CD4-positive, alpha-beta T cell treated with Interleukin-10 for 1 hour (primary cell): ENCODE results near the gene PCDH9.

Source experiments
- DNase-seq: peaks from one replicate; pipeline ENCODE4 v3.0.0-alpha.2; 2020

The PCDH9 gene

DNA sequence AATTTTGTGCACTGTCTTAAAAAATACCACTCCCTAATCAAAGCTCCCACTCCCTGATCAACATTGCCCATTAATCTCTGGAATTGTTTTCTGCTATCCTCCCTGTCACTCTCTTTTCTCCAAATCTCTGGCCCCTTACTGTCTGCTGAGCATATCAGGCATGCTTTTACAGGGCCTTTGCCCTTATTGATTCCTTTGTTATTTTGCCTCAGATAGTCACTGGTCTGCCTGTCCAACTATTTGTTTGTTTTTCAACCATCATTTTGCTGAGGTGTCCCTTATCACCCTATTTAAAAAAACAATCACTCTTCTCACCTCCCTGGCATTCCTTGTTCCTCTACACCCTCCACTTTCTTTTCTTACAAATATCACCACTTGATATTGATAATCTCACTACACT, 153.0 kb downstream of the PCDH9 start:
- no peak for DNase-seq

DNA sequence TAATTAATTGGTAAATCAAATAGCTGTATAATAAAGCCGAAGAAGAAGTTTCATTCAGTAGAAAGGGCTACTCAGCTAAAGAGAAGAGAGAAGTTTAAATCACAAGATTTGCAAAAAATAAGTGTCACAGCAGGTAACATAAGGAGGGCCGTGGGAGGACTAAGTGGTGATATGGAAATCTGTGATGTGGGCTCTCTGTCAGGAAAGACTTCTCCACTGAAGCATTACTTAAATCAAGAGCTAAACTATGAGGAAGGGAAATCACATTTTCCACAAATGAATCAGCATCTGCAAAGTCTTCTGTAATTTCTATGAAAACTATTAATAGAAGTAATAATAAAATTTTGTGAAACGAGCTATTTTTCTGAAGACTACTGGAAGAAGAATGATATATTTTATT, 153.8 kb downstream of the PCDH9 start:
- no peak for DNase-seq

DNA sequence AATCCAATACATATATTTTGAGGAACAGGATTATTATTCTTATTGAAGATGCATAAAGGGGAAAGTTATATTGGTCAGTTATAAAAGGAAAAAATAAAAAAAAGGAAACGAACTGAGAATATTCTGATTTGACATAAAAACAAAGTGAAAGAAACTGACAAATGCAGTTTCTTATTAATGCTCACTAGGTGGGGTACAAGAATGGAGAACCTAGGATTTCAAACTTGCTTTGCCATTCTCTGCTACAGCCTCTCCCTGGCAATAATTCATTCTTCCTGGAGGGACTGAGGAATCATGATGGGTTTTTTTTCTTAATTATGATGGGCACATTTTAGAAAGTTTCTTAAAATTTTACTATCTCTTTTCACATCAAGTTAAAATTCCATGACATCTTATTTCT, 154.9 kb downstream of the PCDH9 start:
- no peak for DNase-seq

DNA sequence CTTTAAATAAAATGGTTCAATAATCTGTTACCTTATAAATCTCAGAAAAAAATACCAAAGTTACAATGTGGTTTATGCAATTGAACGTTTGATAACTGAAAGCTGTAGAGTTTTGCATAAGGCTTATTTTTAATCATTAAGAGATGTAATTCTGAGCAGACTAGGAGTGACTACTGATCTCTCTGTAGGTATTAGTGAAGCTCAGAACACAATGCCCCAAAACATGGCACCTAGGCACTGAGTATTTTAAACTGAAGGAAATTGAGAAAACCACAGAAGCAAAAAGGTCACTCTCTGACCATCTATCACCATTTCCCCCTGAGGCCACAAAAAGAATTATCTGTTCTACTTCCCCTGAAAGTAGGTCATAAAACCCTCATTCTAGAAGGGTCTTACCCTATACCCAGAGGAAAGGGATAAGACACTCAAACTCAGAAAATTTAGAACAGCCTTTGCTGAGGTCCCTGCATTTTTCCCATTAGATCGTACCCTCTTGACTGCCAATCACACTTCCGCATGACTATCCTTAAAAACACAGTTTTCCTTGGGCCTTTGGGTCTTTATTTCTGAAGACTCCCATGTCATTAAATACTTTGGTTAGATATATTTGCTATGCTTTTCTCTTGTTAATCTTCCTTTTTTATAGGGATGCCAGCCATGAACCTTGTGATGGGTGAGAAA, 158.1 kb downstream of the PCDH9 start:
- DNase-seq, result no peak

DNA sequence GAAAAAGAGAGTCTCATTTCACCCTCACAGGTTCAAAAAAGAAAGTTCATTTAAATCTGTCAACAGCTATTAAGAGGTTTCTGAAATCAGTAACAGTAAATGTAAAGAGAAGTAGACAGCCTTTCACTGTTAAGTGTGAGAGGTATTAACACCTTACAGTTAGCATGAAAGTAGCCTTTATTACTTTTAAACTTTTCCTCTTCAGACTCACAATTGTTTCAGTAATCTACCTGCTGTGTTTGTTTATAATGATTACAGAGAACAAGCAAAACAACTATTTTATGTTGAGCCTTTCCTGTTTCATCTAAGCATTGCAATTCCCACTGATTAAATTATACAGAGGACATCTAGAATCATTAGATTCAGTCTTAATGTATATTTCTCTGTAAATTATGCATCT, 159.8 kb downstream of the PCDH9 start:
- DNase-seq, result no peak

DNA sequence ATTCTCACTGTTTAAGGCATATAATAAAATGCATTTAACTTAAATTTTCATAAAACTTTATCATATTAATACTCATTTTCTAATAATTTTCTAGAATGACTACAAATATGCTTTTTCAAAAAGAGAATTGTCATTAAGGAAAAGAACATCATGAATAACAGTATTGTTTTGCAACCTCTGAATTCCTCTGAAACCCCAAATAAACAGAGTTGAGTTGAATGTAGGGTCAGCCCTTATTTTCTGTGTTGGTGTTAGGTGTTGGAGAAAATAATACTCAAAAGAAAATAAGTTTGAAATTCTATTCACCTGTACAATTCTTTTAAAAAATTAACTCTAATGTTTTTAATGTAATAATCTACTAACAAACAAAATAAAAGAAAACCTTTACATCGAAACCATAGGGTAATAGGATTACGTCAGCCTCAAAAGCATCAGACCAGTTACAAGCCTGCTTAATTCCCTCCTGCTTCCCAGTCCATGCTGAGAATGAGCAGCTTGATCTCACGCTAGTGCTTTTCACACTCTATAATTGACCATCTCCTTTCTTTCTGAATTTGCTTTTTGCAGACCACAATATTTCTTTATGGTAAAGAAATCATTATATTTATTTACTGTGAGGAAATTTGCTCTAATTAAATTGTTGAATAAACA, 160.9 kb downstream of the PCDH9 start:
- no peak for DNase-seq

DNA sequence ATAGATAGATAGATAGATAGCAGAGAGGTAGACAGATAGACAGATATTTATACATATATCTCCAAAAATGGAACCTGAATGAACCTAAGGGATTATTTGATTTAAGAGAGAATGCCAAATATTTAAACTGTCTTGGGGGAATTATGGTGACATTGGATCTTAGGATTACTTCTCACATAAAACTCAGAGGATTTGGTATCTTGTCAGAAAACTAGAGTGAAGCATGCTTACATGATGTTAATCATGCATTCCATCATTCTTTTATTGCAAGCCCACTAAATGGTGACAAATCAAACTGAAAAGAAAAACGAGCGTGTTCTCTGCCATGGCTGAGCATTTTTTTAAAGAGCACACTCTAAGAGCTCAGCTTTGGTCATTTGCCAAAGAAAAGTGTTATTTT, 165.2 kb downstream of the PCDH9 start:
- DNase-seq, result no peak

DNA sequence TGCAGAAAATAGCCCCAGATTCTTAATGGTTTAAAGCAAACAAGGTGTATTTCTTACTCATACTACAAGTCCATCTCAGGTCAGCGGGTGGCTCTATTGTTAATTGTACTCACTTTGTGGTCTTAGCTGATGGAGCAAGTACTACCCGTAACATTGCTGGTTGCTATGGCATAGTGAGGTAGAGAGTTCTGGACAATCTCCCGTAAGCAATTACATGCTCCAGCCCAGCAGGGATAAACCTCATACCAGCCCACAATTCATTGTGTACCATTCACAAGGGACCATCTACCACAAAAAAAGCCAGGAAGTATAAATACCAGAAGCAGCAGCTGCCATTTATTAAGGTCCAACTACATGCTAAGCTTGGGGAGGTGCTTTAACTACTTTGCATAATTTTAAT, 167.1 kb downstream of the PCDH9 start:
- DNase-seq, result no peak

DNA sequence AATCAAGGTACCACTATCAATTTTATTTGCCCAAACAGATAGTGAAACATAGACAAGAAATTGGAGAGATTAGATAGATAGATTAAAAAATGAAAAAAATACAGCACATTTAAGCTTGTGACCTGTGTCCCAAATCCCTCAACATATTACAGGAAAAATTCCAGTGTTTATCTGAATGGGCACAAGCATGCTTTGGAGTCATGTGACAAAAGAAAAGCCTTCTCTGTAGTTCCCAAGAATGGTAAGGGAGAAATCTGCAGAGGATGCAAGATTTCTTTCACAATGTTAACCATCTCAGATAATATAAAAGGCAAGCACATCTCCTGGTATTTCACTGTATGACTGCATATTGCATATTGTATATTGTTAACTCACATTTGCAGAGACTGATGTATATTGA, 168.0 kb downstream of the PCDH9 start:
- DNase-seq, result no peak

DNA sequence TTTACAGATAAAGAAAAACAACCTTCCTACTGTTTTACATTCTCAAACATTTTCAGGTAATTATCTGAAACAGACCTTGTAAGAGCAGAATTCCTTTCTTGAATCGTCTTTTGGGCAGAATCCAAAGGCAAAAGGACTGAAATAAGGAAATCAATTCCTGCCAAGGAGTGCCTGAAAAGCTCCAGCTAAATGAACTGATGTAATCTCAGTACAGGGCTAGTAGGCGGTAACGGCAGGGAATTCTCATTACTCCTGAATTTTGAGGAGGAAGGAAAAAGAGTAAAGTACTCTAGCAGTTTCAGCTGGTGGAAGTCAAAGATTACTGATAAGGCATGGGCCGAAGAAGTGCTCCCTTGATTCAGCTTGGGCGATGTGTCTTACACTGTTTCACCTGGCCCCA, 168.4 kb downstream of the PCDH9 start:
- DNase-seq, result no peak

DNA sequence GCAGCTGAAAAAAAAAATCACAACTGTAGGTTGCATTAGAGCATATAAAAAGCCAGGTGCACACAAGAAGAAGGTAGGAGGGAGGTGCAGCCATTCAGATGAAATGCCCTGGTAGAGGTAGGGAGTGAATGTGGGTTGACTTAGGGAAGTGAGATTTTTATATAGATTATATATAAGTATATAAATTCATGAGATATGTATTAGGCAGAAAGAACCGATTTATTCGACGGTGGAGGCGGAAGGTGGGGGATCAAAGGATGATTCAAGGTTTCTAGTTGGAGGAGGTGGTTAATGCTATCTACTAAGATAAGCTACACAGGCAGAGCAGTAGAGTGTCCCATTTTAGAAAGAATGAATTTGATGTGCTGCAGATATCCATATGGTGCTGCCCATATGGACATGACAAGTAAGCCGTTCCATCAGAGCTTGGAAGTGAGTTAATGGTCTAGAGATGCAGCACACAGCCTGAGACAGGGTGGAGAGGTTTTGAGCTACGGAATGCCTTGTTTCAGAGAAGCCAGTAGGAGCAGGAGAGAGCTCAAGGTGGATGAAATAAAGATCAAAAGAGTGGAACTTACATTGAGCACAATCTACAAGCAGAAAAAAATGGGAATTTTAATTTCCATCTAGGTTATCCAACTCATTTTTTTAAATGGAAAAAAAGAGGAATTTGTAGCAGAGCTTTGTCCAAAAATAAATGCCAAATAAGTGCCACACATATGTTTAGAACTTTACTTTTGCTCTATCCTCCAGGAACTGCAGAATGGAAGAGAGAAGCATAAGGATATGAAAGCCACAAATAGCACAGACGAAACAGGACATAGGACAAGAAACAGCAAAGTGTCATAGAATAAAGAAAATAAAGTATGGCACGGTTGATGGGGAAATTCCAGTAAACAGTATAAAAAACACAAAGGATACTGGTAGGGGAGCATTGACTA, 177.3 kb downstream of the PCDH9 start:
- DNase-seq, result no peak

DNA sequence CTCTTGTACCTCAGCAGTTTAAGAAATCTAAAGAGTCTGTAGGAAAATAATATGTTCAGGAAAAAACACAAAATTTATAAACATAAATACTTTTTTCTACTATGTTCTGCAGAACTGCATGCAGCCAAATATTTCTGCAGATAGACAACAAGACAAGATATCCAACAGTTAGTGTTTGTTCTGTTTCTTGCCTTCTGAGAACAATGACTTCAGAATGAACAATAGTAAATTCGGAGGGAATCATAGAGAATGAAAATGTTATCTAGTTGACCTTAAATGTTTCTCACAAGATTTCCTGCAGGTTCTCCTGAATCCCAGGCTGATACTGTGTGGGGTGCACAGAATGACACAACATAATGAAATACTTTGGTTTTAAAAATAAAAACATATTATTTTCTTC, 180.4 kb downstream of the PCDH9 start:
- no peak for DNase-seq

DNA sequence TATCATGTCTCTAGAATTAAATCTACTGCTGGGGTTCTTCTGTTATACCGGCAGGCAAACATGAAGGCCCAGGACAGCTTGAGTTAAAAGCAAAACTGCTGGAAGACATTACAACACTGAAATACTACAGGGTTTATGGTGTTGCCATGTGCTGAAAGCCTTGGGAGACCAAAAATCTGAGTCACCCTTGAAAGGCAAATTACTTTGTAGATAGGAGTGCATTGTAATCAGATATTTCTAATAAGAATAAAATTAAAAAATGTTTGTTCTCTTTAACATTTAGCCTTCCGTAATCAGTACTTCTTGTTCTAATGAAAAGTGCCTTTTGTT, 181.3 kb downstream of the PCDH9 start:
- DNase-seq, result no peak

DNA sequence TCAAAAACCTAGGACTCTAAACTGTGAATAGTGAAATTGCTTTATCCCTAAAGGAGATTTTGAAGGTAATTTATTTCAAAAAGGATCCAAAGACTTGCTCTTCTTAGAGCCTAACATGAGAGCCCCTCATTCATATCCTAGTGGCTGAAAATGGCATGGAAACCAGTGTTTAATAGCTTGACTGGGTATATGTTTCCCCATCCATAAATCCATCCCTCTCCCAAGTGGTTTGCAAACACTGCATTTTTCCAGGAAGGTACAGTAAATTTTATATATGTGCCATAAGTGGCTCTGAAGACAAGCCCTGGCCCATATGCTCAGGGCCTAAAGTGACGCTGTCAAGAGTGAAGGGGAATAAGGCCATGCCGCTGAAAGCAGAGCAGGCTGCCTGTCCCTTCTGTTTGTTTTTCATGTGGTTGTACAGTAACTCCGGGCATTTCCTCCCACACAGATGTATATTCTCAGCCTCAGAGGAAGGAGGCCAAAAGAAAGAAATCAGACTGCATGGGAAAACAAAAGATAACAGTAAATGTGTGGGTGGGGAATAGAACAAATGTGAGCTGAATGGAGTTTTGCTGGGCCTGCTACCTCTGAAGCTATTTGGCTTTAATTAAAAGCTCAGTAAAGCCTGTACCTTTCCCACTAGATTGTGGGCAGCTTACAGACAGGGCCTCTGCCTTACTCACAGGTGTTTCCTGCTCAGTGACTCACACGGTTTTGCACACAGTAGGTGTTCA, 181.9 kb downstream of the PCDH9 start:
- DNase-seq, result no peak

DNA sequence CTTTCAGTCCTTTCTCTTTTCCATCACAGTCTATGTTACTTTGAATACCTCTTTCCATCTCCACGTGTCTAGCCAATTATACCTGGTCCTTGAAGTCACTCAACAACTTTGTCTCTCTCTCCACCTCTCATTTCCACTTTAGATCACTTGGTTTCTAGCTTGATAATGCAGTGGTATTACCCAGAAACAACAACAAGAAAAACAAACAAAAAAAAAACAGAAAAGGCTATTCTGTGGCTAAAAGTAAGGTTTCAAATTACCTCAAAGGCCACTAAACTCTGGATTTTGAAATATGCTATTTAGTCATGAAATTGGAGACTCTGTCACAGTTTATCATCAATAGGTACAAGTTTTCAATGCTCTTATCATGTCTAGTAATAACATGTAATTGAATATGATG, 184.8 kb downstream of the PCDH9 start:
- DNase-seq, result no peak

DNA sequence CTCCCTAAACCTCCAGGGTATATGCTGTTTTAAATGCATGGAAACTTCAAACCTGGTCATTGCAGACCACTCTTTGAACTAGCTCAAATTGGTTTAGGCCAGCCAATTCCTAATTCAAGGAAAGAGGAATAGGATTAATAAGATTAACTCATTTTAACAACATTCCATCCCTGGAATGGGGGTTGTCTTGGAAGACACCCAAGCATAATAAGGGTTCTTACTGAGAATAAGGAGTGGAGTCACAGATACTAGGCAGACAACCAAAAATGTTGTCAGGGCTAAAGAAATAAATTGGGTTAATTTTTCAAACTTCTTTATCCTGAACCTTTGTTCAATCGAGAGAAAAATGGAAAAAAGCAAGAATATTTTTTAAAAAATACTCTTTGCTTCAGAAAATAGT, 186.2 kb downstream of the PCDH9 start:
- no peak for DNase-seq

DNA sequence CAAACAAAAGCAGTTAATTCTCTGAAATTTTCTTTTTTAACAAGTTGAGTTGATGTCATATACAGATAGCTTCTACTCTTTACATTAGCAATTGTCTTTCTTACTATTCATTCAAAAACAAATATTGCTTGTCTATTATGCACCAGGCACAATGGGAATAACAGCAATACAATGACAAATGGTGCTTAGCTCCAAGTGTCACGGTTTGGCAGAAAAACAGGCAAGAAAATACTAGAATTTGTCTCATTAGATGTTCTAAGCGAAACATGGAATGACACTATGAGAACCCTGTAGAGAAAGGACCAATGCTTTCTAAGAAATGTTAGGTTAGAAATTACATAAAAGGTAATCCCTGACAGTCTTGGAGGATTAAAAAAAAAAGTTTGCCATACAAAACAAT, 187.6 kb downstream of the PCDH9 start:
- DNase-seq, result no peak

DNA sequence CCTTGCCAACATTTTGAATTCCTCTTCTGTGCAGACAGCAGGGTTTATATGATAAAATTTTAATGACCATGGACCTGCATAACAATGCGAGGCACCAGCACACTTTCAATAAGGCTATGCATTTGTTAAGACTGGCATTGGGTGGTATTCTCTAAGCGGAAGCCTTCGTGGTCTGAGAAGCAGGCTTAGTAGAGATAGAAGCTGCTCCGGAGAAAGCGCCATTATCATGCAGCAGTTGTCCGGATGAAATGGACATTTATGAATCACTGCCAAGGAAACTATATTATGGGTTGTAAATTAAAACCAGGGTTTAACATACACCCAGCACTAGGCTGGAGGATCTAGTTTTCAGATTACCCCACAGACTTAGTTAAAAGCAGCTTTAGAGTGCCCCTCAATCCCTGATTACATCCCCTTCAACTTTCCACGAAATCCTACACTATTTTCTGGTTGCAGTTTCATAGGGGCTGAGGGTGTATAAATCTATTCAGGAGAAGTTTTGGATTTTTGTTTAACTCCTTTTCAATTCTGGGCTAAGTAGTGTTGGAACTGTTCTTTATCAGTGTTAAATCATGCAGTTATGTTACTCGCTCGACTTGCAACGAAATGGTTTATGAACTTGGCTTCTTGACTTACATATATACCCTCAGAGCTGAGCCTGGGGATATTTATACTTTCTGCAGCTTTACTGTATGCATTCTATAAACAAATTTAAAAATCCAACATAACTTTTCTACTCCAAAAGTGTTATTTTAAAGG, 193.3 kb downstream of the PCDH9 start:
- DNase-seq, result no peak

DNA sequence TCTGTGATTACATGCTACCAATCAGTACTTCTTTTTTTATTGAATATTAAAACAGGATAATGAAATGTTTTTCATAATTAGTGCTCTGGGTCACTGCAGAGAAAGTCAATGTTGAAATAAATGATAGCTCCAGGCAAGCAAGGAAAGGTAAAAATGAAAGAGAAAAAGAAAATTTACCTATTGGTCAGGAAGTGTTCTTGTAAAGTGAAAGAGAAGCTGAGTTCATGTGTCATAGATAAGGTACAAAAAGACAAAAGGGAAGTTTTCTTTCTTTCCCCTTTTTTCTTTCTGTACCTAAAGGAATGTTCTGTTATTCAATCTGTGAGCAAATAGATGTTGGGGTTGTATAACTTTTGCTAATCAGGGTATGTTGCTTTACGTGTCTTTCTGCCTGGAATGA, 197.0 kb downstream of the PCDH9 start:
- DNase-seq, result no peak

DNA sequence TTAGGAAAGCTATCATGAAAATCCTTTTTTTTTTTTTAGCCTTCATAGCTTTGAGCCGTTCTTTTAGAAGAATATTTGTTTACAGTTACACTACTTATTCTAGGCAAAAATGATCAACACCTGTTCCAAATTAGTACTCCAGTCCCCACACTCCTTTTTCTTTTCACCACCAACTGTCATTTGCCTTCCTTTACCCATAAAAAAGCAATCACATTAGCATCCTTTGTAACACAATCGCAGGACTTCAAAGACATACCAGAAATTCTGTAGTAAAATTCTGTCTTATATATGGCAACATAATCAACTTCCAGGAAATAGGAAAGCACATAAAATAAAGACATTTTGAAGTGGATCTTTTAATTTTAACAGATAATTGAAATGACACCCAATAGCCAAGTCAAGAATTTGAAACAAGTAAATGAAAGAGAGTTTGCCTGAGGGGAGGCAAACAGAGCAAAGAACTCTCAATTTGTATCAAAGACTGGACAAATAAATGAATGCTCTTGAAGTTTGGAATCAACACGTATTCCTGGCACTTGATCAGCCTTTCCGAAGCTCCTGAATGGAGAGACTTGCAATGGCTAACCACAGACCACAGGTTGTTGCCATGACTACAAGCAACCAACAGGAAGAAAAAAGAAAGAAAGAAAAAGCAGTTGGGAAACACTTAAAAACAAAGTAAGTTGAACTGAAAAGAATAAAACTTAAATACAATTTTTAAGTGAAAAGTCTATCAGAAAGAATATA, 206.8 kb downstream of the PCDH9 start:
- DNase-seq, result no peak

DNA sequence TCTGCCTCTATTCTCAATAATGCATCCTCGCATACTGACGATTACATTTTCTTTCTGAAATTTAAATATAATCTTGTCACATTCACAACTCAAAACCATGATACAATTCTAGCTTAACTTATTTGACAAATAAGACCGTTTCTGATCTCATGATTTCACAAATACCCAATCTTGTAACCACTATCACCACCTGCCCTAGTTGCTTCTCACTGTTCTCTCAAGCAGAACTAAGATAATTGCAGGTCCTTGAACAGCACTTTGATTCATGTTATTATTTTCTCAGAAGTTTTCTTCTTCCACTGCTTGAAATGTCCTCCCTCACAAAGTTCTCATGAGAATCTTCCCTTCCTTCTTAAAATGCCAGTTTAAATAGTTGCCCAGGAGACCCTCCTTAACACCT, 211.4 kb downstream of the PCDH9 start:
- no peak for DNase-seq

DNA sequence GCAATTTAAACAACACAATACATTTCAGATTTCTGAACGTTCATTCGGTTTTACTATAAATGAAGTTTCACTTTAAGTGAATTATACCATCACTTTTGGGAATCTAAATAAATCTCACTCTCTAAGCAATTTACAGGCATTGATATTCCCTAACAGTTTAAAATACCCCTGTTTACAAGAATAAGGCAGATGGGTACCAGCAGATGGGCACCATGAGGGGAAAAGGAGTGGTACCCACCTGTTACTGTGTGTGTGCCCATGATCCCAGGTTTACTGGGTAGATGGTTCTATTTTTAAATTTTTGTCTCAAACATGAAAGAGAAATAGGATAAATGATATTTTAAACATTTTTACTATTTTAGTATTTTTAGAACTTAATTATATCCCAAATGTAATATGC, 212.9 kb downstream of the PCDH9 start:
- DNase-seq, result no peak
